Ovary (tissue), 3 donors: ENCODE data around the gene AFAP1L2.

ENCODE experiments used
- CTCF ChIP-seq, 3 donors: fragments of 450-650 bp in 2 of 3; fragments of 200-600 bp in 1 of 3; IDR thresholded peaks; one replicate each; pipeline versions ENCODE4 v1.5.1 to v1.8.0; 2016 to 2022; ENCODE audit warnings: antibody characterized with exemption in 3 of 3, mild to moderate bottlenecking in 1 of 3
- EP300 ChIP-seq: sonication (generic); formaldehyde crosslinking; IDR thresholded peaks from one replicate; pipeline ENCODE4 v1.6.1; 2017; ENCODE audit warnings: antibody characterized with exemption
- POLR2A ChIP-seq: fragments of 450-650 bp; IDR thresholded peaks from one replicate; pipeline ENCODE4 v1.6.1; 2017; ENCODE audit warnings: antibody characterized with exemption, mild to moderate bottlenecking, moderate library complexity
- donor health status: DM: no; HTN: no; CAD: no.

GRCh38 chr10:114256008-114256765, 148.1 kb downstream of the AFAP1L2 start:
- no peak for TF ChIP-seq CTCF (IDR thresholded peaks at IDR 0.05)
- no peak for TF ChIP-seq POLR2A
- no peak for TF ChIP-seq EP300
